Measurements from ENCODE around the gene LDLRAP1. TPM values are rescaled to one million over a fixed set of nuclear protein-coding genes. Genes with fewer than 3 reads are reported as not detected.

Gene LDLRAP1
- polyA plus RNA-seq, 1 donor from 2014 or later: 0.22 TPM

- H4K20me1 ChIP-seq (ENCODE audit: insufficient read depth): no peaks in the 10 kb centered on the region
- no peak overlapping the region for H2AFZ ChIP-seq (ENCODE audit: low read depth, low read length)
- H3K79me2 ChIP-seq (replicated peaks; ENCODE audit: insufficient read depth, low read length): no peaks in the 10 kb centered on the region
- H3K27me3 ChIP-seq (ENCODE audit: insufficient read depth, low read depth, low read length): no peaks in the 10 kb centered on the region
- H3F3A ChIP-seq (ENCODE audit: insufficient read depth, low read length, poor library complexity, severe bottlenecking): no peaks in the 10 kb centered on the region
- H3K4me2 ChIP-seq (ENCODE audit: low read length): no peak overlapping the region
- TF ChIP-seq EZH2 (IDR thresholded peaks at IDR 0.05; ENCODE audit: borderline replicate concordance, insufficient read depth, low read length, poor library complexity, severe bottlenecking) (no peak), SMC3 (conservative IDR thresholded peaks at IDR 0.05; ENCODE audit: poor library complexity) (no peak), POLR2AphosphoS5 (IDR thresholded peaks at IDR 0.05) (no peak), CTCF (IDR thresholded peaks at IDR 0.05; ENCODE audit: poor library complexity, severe bottlenecking) (no peak)
- H3K9me3 ChIP-seq (ENCODE audit: low read length): no peaks in the 10 kb centered on the region
- no peak overlapping the region for H3K9ac ChIP-seq (ENCODE audit: low read length)
- no peak overlapping the region for H3K4me3 ChIP-seq (ENCODE audit: low read length)
- H3K36me3 ChIP-seq (ENCODE audit: insufficient read depth, low read length): no peaks in the 10 kb centered on the region
- no peak overlapping the region for H3K27ac ChIP-seq (ENCODE audit: low read length)
- no peaks in the 10 kb centered on the region for H3K9me2 ChIP-seq (ENCODE audit: insufficient read depth, low read length)
Observed at GRCh38 chr1:25519624-25520023, 23.8 kb upstream of the LDLRAP1 start.

GRCh38 chr1:25520446-25521061, 22.9 kb upstream of the LDLRAP1 start:
- Histone ChIP-seq H3K4me2 (ENCODE audit: low read length) (no peak overlapping the region), H3K9me2 (ENCODE audit: insufficient read depth, low read length) (no peaks in the 10 kb centered on the region), H3K79me2 (replicated peaks; ENCODE audit: insufficient read depth, low read length) (no peaks in the 10 kb centered on the region), H3K9ac (ENCODE audit: low read length) (no peak overlapping the region), H3K27me3 (ENCODE audit: insufficient read depth, low read depth, low read length) (no peaks in the 10 kb centered on the region), H3F3A (ENCODE audit: insufficient read depth, low read length, poor library complexity, severe bottlenecking) (no peaks in the 10 kb centered on the region), H3K36me3 (ENCODE audit: insufficient read depth, low read length) (no peaks in the 10 kb centered on the region), H3K27ac (ENCODE audit: low read length) (no peak overlapping the region), H4K20me1 (ENCODE audit: insufficient read depth) (no peaks in the 10 kb centered on the region), H2AFZ (ENCODE audit: low read depth, low read length) (no peak overlapping the region), H3K9me3 (ENCODE audit: low read length) (no peaks in the 10 kb centered on the region), H3K4me3 (ENCODE audit: low read length) (no peak overlapping the region)
- no peak for TF ChIP-seq MXI1 (conservative IDR thresholded peaks at IDR 0.05; ENCODE audit: poor library complexity, severe bottlenecking)
- TF ChIP-seq RAD21 (conservative IDR thresholded peaks at IDR 0.05): peak; percentile 66
- peak; percentile 74 for TF ChIP-seq CTCF (IDR thresholded peaks at IDR 0.05; ENCODE audit: poor library complexity, severe bottlenecking)
- peak; percentile 76 for TF ChIP-seq SMC3 (conservative IDR thresholded peaks at IDR 0.05; ENCODE audit: poor library complexity)

- no peaks in the 10 kb centered on the region for H3F3A ChIP-seq (ENCODE audit: insufficient read depth, low read length, poor library complexity, severe bottlenecking)
- H3K27ac ChIP-seq (ENCODE audit: low read length): no peak overlapping the region
- no peak overlapping the region for H3K9ac ChIP-seq (ENCODE audit: low read length)
- H3K79me2 ChIP-seq (replicated peaks; ENCODE audit: insufficient read depth, low read length): no peaks in the 10 kb centered on the region
- no peak overlapping the region for H3K4me2 ChIP-seq (ENCODE audit: low read length)
- no peak overlapping the region for H3K4me3 ChIP-seq (ENCODE audit: low read length)
- no peaks in the 10 kb centered on the region for H4K20me1 ChIP-seq (ENCODE audit: insufficient read depth)
- TF ChIP-seq POLR2AphosphoS5 (IDR thresholded peaks at IDR 0.05): no peak
- TF ChIP-seq RAD21 (conservative IDR thresholded peaks at IDR 0.05): no peak
- no peak for TF ChIP-seq EP300 (conservative IDR thresholded peaks at IDR 0.05; ENCODE audit: poor library complexity, severe bottlenecking)
- no peak for TF ChIP-seq CTCF (IDR thresholded peaks at IDR 0.05; ENCODE audit: poor library complexity, severe bottlenecking)
- TF ChIP-seq SMC3 (conservative IDR thresholded peaks at IDR 0.05; ENCODE audit: poor library complexity): no peak
- TF ChIP-seq EZH2 (IDR thresholded peaks at IDR 0.05; ENCODE audit: borderline replicate concordance, insufficient read depth, low read length, poor library complexity, severe bottlenecking): no peak
- no peak for TF ChIP-seq TAF1 (IDR thresholded peaks at IDR 0.05; ENCODE audit: low read depth)
- H2AFZ ChIP-seq (ENCODE audit: low read depth, low read length): no peak overlapping the region
- no peaks in the 10 kb centered on the region for H3K36me3 ChIP-seq (ENCODE audit: insufficient read depth, low read length)
- H3K9me2 ChIP-seq (ENCODE audit: insufficient read depth, low read length): no peaks in the 10 kb centered on the region
- no peaks in the 10 kb centered on the region for H3K9me3 ChIP-seq (ENCODE audit: low read length)
- no peaks in the 10 kb centered on the region for H3K27me3 ChIP-seq (ENCODE audit: insufficient read depth, low read depth, low read length)
Observed at GRCh38 chr1:25522031-25522655, 21.3 kb upstream of the LDLRAP1 start.
